Measurements from ENCODE around the gene KBTBD6. TPM values are rescaled to one million over a fixed set of nuclear protein-coding genes. Genes with fewer than 3 reads are reported as not detected.
"Not testable (repeated sequence)": the region's sequence is repeated elsewhere in the genome, so short reads cannot be mapped to it uniquely, and the experiment has no call there.

The KBTBD6 gene
- total RNA-seq, 1 donor from 2014 or later: 12.5 TPM

DNA sequence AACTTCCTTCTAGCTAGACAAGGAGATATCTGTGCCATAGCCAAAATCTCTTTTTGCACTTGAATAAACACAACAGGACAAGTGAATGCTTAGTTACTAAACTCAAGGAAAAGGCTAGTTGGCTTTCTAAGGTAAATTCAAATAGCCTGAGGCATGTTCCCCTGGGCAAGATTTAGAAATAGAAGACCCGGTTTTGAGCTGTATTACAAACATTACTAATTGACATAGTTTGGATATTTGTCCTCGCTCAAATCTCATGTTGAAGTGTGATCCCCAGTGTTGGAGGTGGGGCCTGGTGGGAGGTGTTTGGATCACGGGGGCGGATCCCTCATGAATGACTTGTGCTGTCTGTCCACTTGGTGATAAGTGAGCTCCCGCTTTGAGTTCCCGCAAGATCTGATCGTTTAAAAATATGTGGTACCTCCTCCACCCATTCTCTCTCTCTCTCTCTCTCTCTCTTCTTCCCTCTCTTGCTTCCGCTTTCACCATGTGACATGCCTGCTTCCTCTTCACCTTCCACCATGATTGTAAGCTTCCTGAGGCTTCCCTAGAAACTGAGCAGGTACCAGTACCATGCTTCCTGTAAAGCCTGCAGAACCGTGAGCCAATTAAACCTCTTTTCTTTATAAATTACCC is 3.9 kb upstream of the KBTBD6 start:
- DNase-seq (ENCODE audit: low spot score, unreplicated experiment): no peak
- Mint-ChIP-seq H3K4me1 (ENCODE audit: low read depth) (peaks cover 16% of the 10 kb centered on the region), H3K9me3 (ENCODE audit: low read depth) (no peaks in the 10 kb centered on the region), H3K36me3 (ENCODE audit: insufficient read depth) (no peaks in the 10 kb centered on the region), H3K27ac (no peak overlapping the region), H3K27me3 (no peaks in the 10 kb centered on the region), H3K4me3 (ENCODE audit: low read depth) (no peak overlapping the region)
- no peak for TF ChIP-seq CTCF (IDR thresholded peaks at IDR 0.05; ENCODE audit: unreplicated experiment)

DNA sequence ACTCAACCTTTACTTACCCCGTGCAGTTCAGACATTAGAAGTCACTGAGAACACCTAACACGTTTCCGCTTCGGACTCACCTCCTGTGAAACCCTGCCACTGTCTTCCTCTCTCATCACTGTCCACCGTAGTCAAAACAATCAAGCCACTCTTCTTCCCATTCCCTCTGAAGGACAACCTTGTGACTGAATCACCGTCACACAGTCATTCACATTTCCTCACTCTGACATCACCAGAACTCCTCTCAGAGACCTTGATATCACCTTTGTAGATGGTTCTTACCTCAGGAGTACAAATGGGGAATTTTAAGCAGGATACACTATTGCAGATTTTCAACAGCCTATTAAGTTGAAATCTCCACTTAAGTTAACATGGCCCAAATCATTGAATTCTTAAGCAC is 1.3 kb upstream of the KBTBD6 start:
- peaks cover 31% of the 10 kb centered on the region for H3K4me1 Mint-ChIP-seq (ENCODE audit: low read depth)
- no peak for TF ChIP-seq CTCF (IDR thresholded peaks at IDR 0.05; ENCODE audit: unreplicated experiment)
- no peak for DNase-seq (ENCODE audit: low spot score, unreplicated experiment)
- no peaks in the 10 kb centered on the region for H3K9me3 Mint-ChIP-seq (ENCODE audit: low read depth)
- H3K36me3 Mint-ChIP-seq (ENCODE audit: insufficient read depth): peaks cover 4% of the 10 kb centered on the region
- peak overlapping the region; percentile 97 for H3K27ac Mint-ChIP-seq
- H3K27me3 Mint-ChIP-seq: no peaks in the 10 kb centered on the region
- peak overlapping the region; percentile 96 for H3K4me3 Mint-ChIP-seq (ENCODE audit: low read depth)

GRCh38 chr13:41131660-41132511 is 716 bp downstream of the KBTBD6 start:
- H3K27me3 Mint-ChIP-seq; H3K9me3 Mint-ChIP-seq (ENCODE audit: low read depth); H3K36me3 Mint-ChIP-seq (ENCODE audit: insufficient read depth): not testable (repeated sequence)
- Mint-ChIP-seq H3K4me3 (ENCODE audit: low read depth) (peak overlapping the region; percentile 96), H3K27ac (peak overlapping the region; percentile 97), H3K4me1 (ENCODE audit: low read depth) (peaks cover 32% of the 10 kb centered on the region)
- DNase-seq (ENCODE audit: low spot score, unreplicated experiment): peak; percentile 10

DNA sequence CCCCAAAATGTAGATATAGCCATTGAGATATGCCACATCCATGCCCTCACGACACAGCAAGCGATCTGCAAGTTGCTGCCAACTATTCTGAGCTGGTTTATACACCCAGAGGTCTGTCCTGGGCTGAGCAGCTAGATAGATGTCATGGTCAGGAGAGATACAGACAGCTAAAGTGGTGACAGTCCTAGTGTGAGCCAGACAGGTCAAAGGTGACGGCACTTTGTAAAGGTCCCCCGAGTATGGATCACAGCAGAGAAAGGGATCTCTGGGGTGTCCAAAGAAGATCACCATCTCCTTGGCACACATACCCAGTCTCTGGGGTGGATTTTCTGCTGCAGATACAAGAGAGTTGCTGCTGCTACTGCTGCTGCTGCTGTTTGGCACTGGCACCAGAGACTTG is 1.4 kb downstream of the KBTBD6 start:
- Mint-ChIP-seq H3K4me1 (ENCODE audit: low read depth) (peaks cover 32% of the 10 kb centered on the region), H3K4me3 (ENCODE audit: low read depth) (peak overlapping the region; percentile 96)
- H3K27me3 Mint-ChIP-seq; H3K9me3 Mint-ChIP-seq (ENCODE audit: low read depth); H3K27ac Mint-ChIP-seq; H3K36me3 Mint-ChIP-seq (ENCODE audit: insufficient read depth); DNase-seq (ENCODE audit: low spot score, unreplicated experiment): not testable (repeated sequence)

DNA sequence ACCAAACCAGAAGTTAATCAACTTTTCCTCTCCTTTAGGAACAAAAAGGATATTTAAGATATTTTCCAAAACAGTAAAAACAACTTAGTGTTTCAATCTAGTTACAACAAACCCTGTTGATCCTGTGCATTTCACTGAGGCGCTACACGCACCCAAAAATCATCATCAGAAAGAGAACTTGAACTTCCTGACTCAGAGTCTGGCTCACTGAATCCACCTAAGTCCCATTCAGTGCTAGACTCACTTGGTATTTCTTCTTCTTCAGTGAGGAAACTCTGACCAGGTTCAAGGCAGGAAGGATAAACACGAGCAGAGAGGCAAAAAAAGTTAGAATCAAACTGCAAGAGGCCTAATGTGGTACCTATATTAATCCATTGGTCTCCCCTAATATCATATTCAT is 2.2 kb downstream of the KBTBD6 start:
- H3K36me3 Mint-ChIP-seq (ENCODE audit: insufficient read depth): peaks cover 6% of the 10 kb centered on the region
- TF ChIP-seq CTCF (IDR thresholded peaks at IDR 0.05; ENCODE audit: unreplicated experiment): no peak
- H3K27ac Mint-ChIP-seq: no peak overlapping the region
- H3K27me3 Mint-ChIP-seq: no peaks in the 10 kb centered on the region
- H3K4me1 Mint-ChIP-seq (ENCODE audit: low read depth): peaks cover 32% of the 10 kb centered on the region
- no peak for DNase-seq (ENCODE audit: low spot score, unreplicated experiment)
- no peaks in the 10 kb centered on the region for H3K9me3 Mint-ChIP-seq (ENCODE audit: low read depth)
- H3K4me3 Mint-ChIP-seq (ENCODE audit: low read depth): peak overlapping the region; percentile 96

- Mint-ChIP-seq H3K4me1 (ENCODE audit: low read depth) (peaks cover 23% of the 10 kb centered on the region), H3K4me3 (ENCODE audit: low read depth) (no peak overlapping the region), H3K27ac (no peak overlapping the region), H3K27me3 (no peaks in the 10 kb centered on the region), H3K36me3 (ENCODE audit: insufficient read depth) (peaks cover 6% of the 10 kb centered on the region), H3K9me3 (ENCODE audit: low read depth) (no peaks in the 10 kb centered on the region)
- TF ChIP-seq CTCF (IDR thresholded peaks at IDR 0.05; ENCODE audit: unreplicated experiment): no peak
- DNase-seq (ENCODE audit: low spot score, unreplicated experiment): no peak
Observed at GRCh38 chr13:41127701-41128100, 4.9 kb downstream of the KBTBD6 start.
